H1 (cell line): ENCODE results near the gene EPX. TPM values are rescaled to one million over a fixed set of nuclear protein-coding genes. Genes with fewer than 3 reads are reported as not detected.

Experiments used
- CTCF ChIA-PET: fragments of 300-600 bp; sonication (Branson Sonifier 250); formaldehyde crosslinking; loops from one replicate; lab custom pipeline; 2021; ENCODE audit not compliant: partially characterized antibody; lab: Charles Lee
- POLR2A ChIA-PET: fragments of 300-600 bp; sonication (Branson Sonifier 250); formaldehyde crosslinking; loops from one replicate; lab custom pipeline; 2021; ENCODE audit warnings: inconsistent platforms; ENCODE audit not compliant: partially characterized antibody; lab: Charles Lee
- DNase-seq, 2 experiments: peaks; one replicate each; pipeline versions ENCODE4 v3.0.0 to v3.0.0-alpha.2; 2010 to 2022; ENCODE audit warnings: low spot score in 2 of 2, low read depth in 1 of 2, mixed read lengths in 1 of 2
- FAIRE-seq: peaks from 2 replicates; lab custom pipeline; 2011; peaks lifted over from hg19 to GRCh38; lab: Jason Lieb, UNC
- H2AFZ ChIP-seq: 2 replicates; pipeline ENCODE4 v1.8.1; 2012; ENCODE audit warnings: low read length, inconsistent platforms
- H2AK5ac ChIP-seq: 2 replicates; pipeline ENCODE4 v1.6.1; 2013; ENCODE audit warnings: low read depth, low read length
- H2BK120ac ChIP-seq: replicated peaks from 2 replicates; pipeline ENCODE3; 2013; ENCODE audit warnings: low read depth, low read length, inconsistent platforms
- H2BK12ac ChIP-seq: 2 replicates; pipeline ENCODE4 v1.6.1; 2013; ENCODE audit warnings: low read depth, low read length
- H2BK15ac ChIP-seq: 2 replicates; pipeline ENCODE4 v1.6.1; 2013; ENCODE audit warnings: low read length
- H2BK20ac ChIP-seq: 2 replicates; pipeline ENCODE4 v1.6.1; 2013; ENCODE audit warnings: low read length
- H2BK5ac ChIP-seq: 2 replicates; pipeline ENCODE4 v1.6.1; 2013; ENCODE audit warnings: low read depth, low read length
- H3K14ac ChIP-seq: 2 replicates; pipeline ENCODE4 v1.6.1; 2013; ENCODE audit warnings: inconsistent platforms; ENCODE audit not compliant: insufficient read length
- H3K18ac ChIP-seq: 2 replicates; pipeline ENCODE4 v1.6.1; 2013; ENCODE audit warnings: low read length; ENCODE audit errors: extremely low read depth
- H3K23ac ChIP-seq: 2 replicates; pipeline ENCODE4 v1.6.1; 2013; ENCODE audit warnings: inconsistent platforms; ENCODE audit not compliant: insufficient read length
- H3K23me2 ChIP-seq: 2 replicates; pipeline ENCODE4 v1.6.1; 2013; ENCODE audit warnings: low read depth, low read length
- H3K27ac ChIP-seq: 2 replicates; pipeline ENCODE4 v1.6.1; 2011; ENCODE audit warnings: low read depth, low read length, inconsistent platforms
- H3K27me3 ChIP-seq, 4 experiments: replicated peaks in 1 of 4; 1 replicate in 1 of 4; 2 replicates in 3 of 4; pipeline versions ENCODE4 v1.6.1 to v1.8.1; 2011 to 2013; ENCODE audit warnings: low read length in 3 of 4, mild to moderate bottlenecking in 3 of 4, inconsistent platforms in 2 of 4, mixed read lengths in 2 of 4, moderate library complexity in 1 of 4; ENCODE audit not compliant: control insufficient read depth in 3 of 4, insufficient read depth in 3 of 4; ENCODE audit errors: extremely low read depth in 1 of 4
- H3K36me3 ChIP-seq, 4 experiments: 2 replicates each; pipeline versions ENCODE4 v1.6.1 to v1.8.1; 2011 to 2013; ENCODE audit warnings: mild to moderate bottlenecking in 4 of 4, low read length in 3 of 4, moderate library complexity in 2 of 4, control low read depth in 1 of 4, inconsistent platforms in 1 of 4; ENCODE audit not compliant: insufficient read depth in 4 of 4, control insufficient read depth in 2 of 4
- H3K4ac ChIP-seq: replicated peaks from 2 replicates; pipeline ENCODE3; 2013; ENCODE audit warnings: low read length, low read depth, mixed read lengths, inconsistent platforms; ENCODE audit not compliant: insufficient read length
- H3K4me1 ChIP-seq, 4 experiments: replicated peaks in 1 of 4; 1 replicate in 1 of 4; 2 replicates in 3 of 4; pipeline versions ENCODE4 v1.6.1 to v1.8.1; 2011 to 2013; ENCODE audit warnings: low read length in 3 of 4, inconsistent platforms in 2 of 4, mixed read lengths in 1 of 4; ENCODE audit not compliant: insufficient read depth in 4 of 4, control insufficient read depth in 3 of 4
- H3K4me2 ChIP-seq, 2 experiments: 2 replicates each; pipeline versions ENCODE4 v1.6.1 to v1.8.1; 2011 to 2013; ENCODE audit warnings: low read depth in 2 of 2, low read length in 2 of 2, control low read depth in 1 of 2, inconsistent platforms in 1 of 2, mild to moderate bottlenecking in 1 of 2; ENCODE audit not compliant: insufficient read depth in 1 of 2
- H3K4me3 ChIP-seq, 4 experiments: fragments of 200-600, 300-600 bp in 1 of 4; sonication (generic), shearing (Covaris generic), sonication (Bioruptor Twin) in 1 of 4; 2 replicates each; pipeline versions ENCODE4 v1.5.1 to v1.8.1; 2011 to 2016; ENCODE audit warnings: low read length in 4 of 4, low read depth in 3 of 4, control low read depth in 2 of 4, inconsistent platforms in 2 of 4, mild to moderate bottlenecking in 2 of 4, mixed read lengths in 1 of 4, moderate library complexity in 1 of 4; ENCODE audit not compliant: insufficient read depth in 2 of 4; ENCODE audit errors: extremely low read depth in 1 of 4
- H3K56ac ChIP-seq: replicated peaks from 2 replicates; pipeline ENCODE3; 2013; ENCODE audit warnings: low read depth, mild to moderate bottlenecking, mixed read lengths, low read length, inconsistent platforms; ENCODE audit not compliant: insufficient read length
- H3K79me1 ChIP-seq: 2 replicates; pipeline ENCODE4 v1.6.1; 2013; ENCODE audit warnings: low read depth, low read length, control low read depth
- H3K79me2 ChIP-seq, 2 experiments: 2 replicates each; pipeline versions ENCODE4 v1.6.1 to v1.8.1; 2012 to 2013; ENCODE audit warnings: low read length in 2 of 2, mild to moderate bottlenecking in 2 of 2, inconsistent platforms in 1 of 2; ENCODE audit not compliant: insufficient read depth in 2 of 2, control insufficient read depth in 1 of 2
- H3K9ac ChIP-seq, 4 experiments: replicated peaks in 1 of 4; 1 replicate in 1 of 4; 2 replicates in 3 of 4; pipeline versions ENCODE4 v1.6.1 to v1.8.1; 2011 to 2013; ENCODE audit warnings: low read depth in 3 of 4, low read length in 3 of 4, control low read depth in 2 of 4, mild to moderate bottlenecking in 2 of 4, moderate library complexity in 2 of 4, inconsistent platforms in 1 of 4; ENCODE audit errors: extremely low read depth in 1 of 4
- H3K9me3 ChIP-seq, 2 experiments: 2 replicates each; pipeline versions ENCODE4 v1.6.1 to v1.8.1; 2012 to 2013; ENCODE audit warnings: mild to moderate bottlenecking in 2 of 2, moderate library complexity in 2 of 2, control low read depth in 1 of 2, inconsistent platforms in 1 of 2, low read depth in 1 of 2, low read length in 1 of 2, mixed read lengths in 1 of 2; ENCODE audit not compliant: insufficient read depth in 2 of 2
- H4K20me1 ChIP-seq, 2 experiments: replicated peaks in 1 of 2; 2 replicates each; pipeline versions ENCODE3 to v1.8.1; 2011 to 2013; ENCODE audit warnings: inconsistent platforms in 2 of 2, low read length in 2 of 2, mild to moderate bottlenecking in 1 of 2; ENCODE audit not compliant: insufficient read depth in 2 of 2, control insufficient read depth in 1 of 2
- H4K5ac ChIP-seq: 2 replicates; pipeline ENCODE4 v1.6.1; 2013; ENCODE audit warnings: low read length, low read depth, mixed read lengths, inconsistent platforms; ENCODE audit not compliant: insufficient read length
- H4K8ac ChIP-seq: 2 replicates; pipeline ENCODE4 v1.8.0; 2013; ENCODE audit warnings: mild to moderate bottlenecking, moderate library complexity, low read length, inconsistent platforms; ENCODE audit not compliant: insufficient read depth; ENCODE audit errors: extremely low read depth
- H4K91ac ChIP-seq: replicated peaks from 2 replicates; pipeline ENCODE3; 2013; ENCODE audit warnings: low read length, mixed read lengths, inconsistent platforms; ENCODE audit not compliant: insufficient read length
- EZH2 ChIP-seq: fragments of 200-600 bp; sonication (generic); IDR thresholded peaks from 2 replicates; pipeline ENCODE4 v1.7.1; 2012; ENCODE audit warnings: low read depth, mild to moderate bottlenecking, moderate library complexity, low read length, inconsistent platforms; ENCODE audit not compliant: severe bottlenecking
- KDM5A ChIP-seq: fragments of 200-600 bp; IDR thresholded peaks from 2 replicates; pipeline ENCODE4 v1.7.1; 2012; ENCODE audit warnings: mild to moderate bottlenecking, low read length, inconsistent platforms, mixed read lengths
- NANOG ChIP-seq: IDR thresholded peaks from 2 replicates; pipeline ENCODE4 v1.6.1; 2011; ENCODE audit warnings: low read length, low read depth, mild to moderate bottlenecking, inconsistent platforms; ENCODE audit not compliant: insufficient read depth, poor library complexity, severe bottlenecking
- RXRA ChIP-seq: IDR thresholded peaks from 2 replicates; pipeline ENCODE4 v1.6.1; 2011; ENCODE audit warnings: low read depth, mild to moderate bottlenecking, low read length, moderate library complexity; ENCODE audit not compliant: insufficient read depth
- WGBS, 2 experiments: shearing (Covaris generic) in 1 of 2; methylation state at CpG; one replicate each; pipeline versions ENCODE4 v1.1.6 to v1.1.7; 2013 to 2015; ENCODE audit warnings: low lambda C conversion rate in 2 of 2, mixed read lengths in 2 of 2, inconsistent platforms in 1 of 2, low coverage in 1 of 2, missing lambda C conversion rate in 1 of 2; ENCODE audit not compliant: insufficient replicate concordance in 2 of 2, insufficient coverage in 1 of 2, insufficient read length in 1 of 2; ENCODE audit errors: extremely low coverage in 1 of 2, missing lambda C conversion rate in 1 of 2; 5-methylcytosine and 5-hydroxymethylcytosine counted together
- polyA plus RNA-seq, 7 experiments: library from polyadenylated mRNA; depleted of rRNA in 3 of 7; stranded (reverse) in 5 of 7; unstranded in 2 of 7; fragments of >200 nt in 5 of 7; fragments of 200-250 nt in 2 of 7; gene quantifications; 1 replicate in 5 of 7; 2 replicates in 1 of 7; 4 replicates in 1 of 7; pipeline versions ENCODE4 v1.2.1 to v1.2.3, GENCODE V29; 2011 to 2013; ENCODE audit warnings: missing spikeins in 2 of 7, mixed read lengths in 2 of 7
- total RNA-seq: library from RNA; stranded (reverse); fragmentation: NEBNext Ultra II Directional; extraction: Animal tissue kit (Norgen Biotek cat#: 25700); gene quantifications from 2 replicates; pipeline ENCODE4 v1.2.1, GENCODE V29; 2021
- TF ChIP-seq, protein P1 (sequence below): IDR thresholded peaks from 2 replicates; pipeline ENCODE4 v1.6.1; 2011; ENCODE audit warnings: low read depth, mild to moderate bottlenecking, low read length; ENCODE audit not compliant: insufficient read depth
- TF ChIP-seq, protein P2 (sequence below): IDR thresholded peaks from 2 replicates; pipeline ENCODE4 v1.6.1; 2011; ENCODE audit warnings: low read length, improper control_type of control experiment
- TF ChIP-seq, protein P3 (sequence below), 3 experiments: IDR thresholded peaks; 1 replicate in 2 of 3; 2 replicates in 1 of 3; pipeline versions ENCODE4 v1.5.1 to v1.6.1; 2011; ENCODE audit warnings: low read length in 3 of 3, mild to moderate bottlenecking in 3 of 3, inconsistent platforms in 2 of 3, low read depth in 1 of 3, moderate library complexity in 1 of 3; ENCODE audit not compliant: insufficient read depth in 1 of 3; ENCODE audit errors: control extremely low read depth in 1 of 3

Gene EPX
- total and polyA plus RNA-seq, 2 of the 8 experiments (the other 6 are each of a cell fraction or from before 2014, with no cell fraction given): not detected

DNA sequence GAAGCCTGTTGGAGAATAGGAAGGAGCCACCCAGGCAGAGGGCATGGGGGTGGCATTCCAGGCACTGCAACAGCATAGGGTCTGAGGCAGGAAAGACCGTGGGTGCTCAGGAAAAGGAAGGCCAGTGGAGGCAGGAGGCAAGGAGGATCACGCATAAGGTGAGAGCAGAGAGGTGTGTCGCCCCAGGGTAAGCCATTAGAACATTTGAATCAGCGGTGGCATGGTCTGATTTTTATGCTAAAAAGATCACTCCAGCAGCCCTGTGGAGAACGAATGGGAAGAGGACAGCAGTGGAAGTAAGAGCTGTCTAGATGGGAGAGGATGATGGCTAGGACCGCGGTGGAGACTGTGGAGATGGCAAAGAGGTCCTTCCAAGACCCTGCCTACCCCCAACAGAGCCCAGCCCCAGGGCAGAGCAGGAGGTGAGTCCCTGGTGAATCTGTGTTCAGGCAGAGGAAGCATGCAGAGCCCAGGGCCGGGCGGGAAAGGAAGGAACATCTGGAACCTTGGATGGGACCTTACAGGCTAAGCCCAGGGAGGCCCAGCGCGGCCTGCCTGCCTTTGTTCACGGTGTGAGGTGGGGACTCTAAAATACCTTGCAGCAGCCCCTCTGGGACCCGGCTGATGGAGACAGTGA is 53.7 kb downstream of the EPX start:
- no peak overlapping the region for H3K9ac ChIP-seq
- ChIA-PET POLR2A (no interaction called here), CTCF (interaction anchor here (1.1 to 5.4 kb wide), 5 partner anchors 8 to 46 kb away, joined by 4 to 55 read pairs (median 9); partner anchors contain the start of gene LPO)
- H3K27ac ChIP-seq: no peak overlapping the region
- H4K5ac ChIP-seq: no peak overlapping the region
- no peak overlapping the region for H2BK12ac ChIP-seq
- H3K9me3 ChIP-seq: peaks cover 8% of the 10 kb centered on the region in 2 experiments; a peak in 3 of 4 replicates
- no peak overlapping the region for H3K4me2 ChIP-seq
- 82% methylated on average over 13 of the region's 13 CpGs; no CpG with 5 or more reads in 1 of the 2 experiments for WGBS, 2 experiments
- H3K4ac ChIP-seq: no peak overlapping the region
- peaks cover 5% of the 10 kb centered on the region; the same call in 1 of the 2 replicates for H3K23me2 ChIP-seq
- H3K18ac ChIP-seq: no peak overlapping the region
- no peaks in the 10 kb centered on the region for H3K36me3 ChIP-seq
- H3K27me3 ChIP-seq: peaks cover 32 to 47% (median 44%) of the 10 kb centered on the region in 4 experiments
- H3K23ac ChIP-seq: no peak overlapping the region
- peaks cover 0 to 10% (median 2%) of the 10 kb centered on the region in 4 experiments; a peak in 5 of 7 replicates for H3K4me1 ChIP-seq
- FAIRE-seq: no peak
- H3K79me1 ChIP-seq: no peaks in the 10 kb centered on the region
- no peak overlapping the region for H3K4me3 ChIP-seq
- no peak overlapping the region for H2AFZ ChIP-seq
- no peak overlapping the region for H2BK120ac ChIP-seq
- no peak overlapping the region for H4K8ac ChIP-seq
- H2BK20ac ChIP-seq: no peak overlapping the region
- no peak overlapping the region for H3K14ac ChIP-seq
- H4K20me1 ChIP-seq: no peaks in the 10 kb centered on the region
- no peak overlapping the region for H4K91ac ChIP-seq
- H3K56ac ChIP-seq: no peak overlapping the region
- no peaks in the 10 kb centered on the region for H3K79me2 ChIP-seq
- DNase-seq: no peak
- no peak overlapping the region for H2AK5ac ChIP-seq
- no peak overlapping the region for H2BK5ac ChIP-seq
- no peak overlapping the region for H2BK15ac ChIP-seq
- TF ChIP-seq, protein P1, sequence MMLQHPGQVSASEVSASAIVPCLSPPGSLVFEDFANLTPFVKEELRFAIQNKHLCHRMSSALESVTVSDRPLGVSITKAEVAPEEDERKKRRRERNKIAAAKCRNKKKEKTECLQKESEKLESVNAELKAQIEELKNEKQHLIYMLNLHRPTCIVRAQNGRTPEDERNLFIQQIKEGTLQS: no peak
- TF ChIP-seq, protein P2, sequence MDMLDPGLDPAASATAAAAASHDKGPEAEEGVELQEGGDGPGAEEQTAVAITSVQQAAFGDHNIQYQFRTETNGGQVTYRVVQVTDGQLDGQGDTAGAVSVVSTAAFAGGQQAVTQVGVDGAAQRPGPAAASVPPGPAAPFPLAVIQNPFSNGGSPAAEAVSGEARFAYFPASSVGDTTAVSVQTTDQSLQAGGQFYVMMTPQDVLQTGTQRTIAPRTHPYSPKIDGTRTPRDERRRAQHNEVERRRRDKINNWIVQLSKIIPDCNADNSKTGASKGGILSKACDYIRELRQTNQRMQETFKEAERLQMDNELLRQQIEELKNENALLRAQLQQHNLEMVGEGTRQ: no peak
- no peak for TF ChIP-seq RXRA
- TF ChIP-seq NANOG: no peak
- TF ChIP-seq EZH2: no peak
- TF ChIP-seq KDM5A: no peak
- TF ChIP-seq, protein P3, sequence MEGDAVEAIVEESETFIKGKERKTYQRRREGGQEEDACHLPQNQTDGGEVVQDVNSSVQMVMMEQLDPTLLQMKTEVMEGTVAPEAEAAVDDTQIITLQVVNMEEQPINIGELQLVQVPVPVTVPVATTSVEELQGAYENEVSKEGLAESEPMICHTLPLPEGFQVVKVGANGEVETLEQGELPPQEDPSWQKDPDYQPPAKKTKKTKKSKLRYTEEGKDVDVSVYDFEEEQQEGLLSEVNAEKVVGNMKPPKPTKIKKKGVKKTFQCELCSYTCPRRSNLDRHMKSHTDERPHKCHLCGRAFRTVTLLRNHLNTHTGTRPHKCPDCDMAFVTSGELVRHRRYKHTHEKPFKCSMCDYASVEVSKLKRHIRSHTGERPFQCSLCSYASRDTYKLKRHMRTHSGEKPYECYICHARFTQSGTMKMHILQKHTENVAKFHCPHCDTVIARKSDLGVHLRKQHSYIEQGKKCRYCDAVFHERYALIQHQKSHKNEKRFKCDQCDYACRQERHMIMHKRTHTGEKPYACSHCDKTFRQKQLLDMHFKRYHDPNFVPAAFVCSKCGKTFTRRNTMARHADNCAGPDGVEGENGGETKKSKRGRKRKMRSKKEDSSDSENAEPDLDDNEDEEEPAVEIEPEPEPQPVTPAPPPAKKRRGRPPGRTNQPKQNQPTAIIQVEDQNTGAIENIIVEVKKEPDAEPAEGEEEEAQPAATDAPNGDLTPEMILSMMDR (IDR thresholded peaks at IDR 0.05; ENCODE audit: control extremely low read depth in 1 of 3, insufficient read depth in 1 of 3, low read depth in 1 of 3, low read length in 3 of 3): no peak
